Stimulated activated CD4-positive, alpha-beta T cell treated with anti-CD3 and anti-CD28 coated beads, Interleukin-1b, Interleukin-23, amount 100 ng/mL, for 4 hours (primary cell): ENCODE measurements around the gene CCDC57.
A peak's percentile ranks its signal among the peaks of the same experiment; 100 is the strongest.

ENCODE experiments used
- DNase-seq, 2 donors: peaks; one replicate each; pipeline ENCODE4 v3.0.0-alpha.2; 2020; ENCODE audit warnings: low read depth in 2 of 2

The CCDC57 gene

DNA sequence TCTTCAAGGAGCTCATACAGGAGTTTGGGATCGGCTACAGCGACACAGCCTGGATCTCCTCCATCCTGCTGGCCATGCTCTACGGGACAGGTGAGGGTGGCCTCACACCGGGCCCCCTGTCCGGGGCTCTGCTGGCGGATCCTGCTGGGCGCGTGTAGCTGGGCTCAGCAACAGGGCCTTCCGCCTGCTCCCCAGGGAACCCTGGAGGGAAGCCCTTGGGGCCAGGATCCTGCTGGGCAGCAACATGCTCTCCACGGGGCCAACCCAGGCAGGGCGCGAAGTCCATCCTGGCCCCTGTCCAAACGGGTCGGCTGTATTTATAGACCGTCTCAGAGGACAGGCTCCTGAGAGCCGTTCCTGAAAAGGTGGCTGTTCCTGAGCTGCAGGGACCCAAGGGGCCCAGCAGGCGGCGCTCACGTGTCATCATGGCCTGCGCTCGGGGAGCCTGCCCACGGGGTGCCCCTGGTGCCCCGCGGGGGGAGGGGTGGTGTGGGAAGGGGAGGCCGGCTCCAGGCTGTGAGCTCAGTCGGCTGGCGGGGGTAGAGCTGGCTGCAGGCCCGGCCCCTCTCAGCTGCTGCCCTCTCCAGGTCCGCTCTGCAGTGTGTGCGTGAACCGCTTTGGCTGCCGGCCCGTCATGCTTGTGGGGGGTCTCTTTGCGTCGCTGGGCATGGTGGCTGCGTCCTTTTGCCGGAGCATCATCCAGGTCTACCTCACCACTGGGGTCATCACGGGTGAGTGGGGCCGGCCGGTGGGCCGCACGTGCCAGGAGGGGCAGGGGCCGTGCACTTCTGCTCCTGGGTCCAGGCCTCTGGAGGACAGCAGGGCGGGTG is 23.7 kb upstream of the CCDC57 start:
- DNase-seq = peak; percentile 66 to 70

DNA sequence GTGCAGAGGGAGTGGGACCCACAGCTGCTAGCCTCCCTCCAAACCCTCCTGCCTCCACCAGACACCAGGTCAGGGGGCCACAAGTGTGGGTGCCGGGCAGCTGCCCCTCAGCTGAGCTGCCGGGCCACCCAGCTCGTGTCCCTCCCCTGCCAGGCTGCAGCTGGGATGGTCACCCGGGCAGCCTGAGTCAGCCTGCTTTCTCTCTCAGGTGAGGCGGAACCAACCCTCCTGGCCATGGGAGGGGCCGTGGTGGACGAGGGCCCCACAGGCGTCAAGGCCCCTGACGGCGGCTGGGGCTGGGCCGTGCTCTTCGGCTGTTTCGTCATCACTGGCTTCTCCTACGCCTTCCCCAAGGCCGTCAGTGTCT is 23.1 kb upstream of the CCDC57 start:
- no peak for DNase-seq

DNA sequence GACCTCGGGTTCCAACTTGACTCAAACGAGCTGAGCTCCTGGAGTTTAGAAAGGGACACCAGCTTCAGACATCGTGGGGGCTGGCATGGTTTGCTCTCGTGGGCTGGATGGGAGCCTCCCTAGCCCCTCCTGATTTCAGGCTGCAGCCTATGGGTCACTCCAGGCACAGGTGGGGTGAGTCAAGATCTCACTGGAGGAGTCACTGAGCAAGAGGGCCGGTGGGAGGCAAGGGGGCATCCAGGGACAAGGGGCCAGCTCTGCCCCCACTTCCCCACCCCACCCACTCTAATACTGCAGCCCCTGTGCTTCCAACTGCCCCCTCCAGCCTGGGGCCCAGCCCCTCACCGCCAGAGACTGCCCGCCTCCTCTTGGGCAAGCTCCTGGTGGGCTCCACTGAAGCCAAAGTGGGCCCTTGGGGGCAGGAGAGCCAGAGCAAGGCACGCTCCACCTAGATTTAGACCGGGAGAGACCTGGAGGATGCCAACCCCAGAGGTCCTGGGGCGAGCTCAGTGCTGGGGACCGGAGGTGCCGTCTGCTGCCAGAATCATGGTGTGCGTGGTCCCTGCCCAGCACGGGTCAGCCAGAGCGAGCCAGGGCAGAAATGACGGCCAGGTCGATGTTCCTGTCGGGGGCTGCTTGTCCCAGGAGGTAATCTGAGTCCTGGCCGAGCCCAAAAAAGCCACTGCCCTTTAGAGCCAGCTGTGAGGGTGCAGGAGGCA is 22.6 kb upstream of the CCDC57 start:
- DNase-seq = no peak

DNA sequence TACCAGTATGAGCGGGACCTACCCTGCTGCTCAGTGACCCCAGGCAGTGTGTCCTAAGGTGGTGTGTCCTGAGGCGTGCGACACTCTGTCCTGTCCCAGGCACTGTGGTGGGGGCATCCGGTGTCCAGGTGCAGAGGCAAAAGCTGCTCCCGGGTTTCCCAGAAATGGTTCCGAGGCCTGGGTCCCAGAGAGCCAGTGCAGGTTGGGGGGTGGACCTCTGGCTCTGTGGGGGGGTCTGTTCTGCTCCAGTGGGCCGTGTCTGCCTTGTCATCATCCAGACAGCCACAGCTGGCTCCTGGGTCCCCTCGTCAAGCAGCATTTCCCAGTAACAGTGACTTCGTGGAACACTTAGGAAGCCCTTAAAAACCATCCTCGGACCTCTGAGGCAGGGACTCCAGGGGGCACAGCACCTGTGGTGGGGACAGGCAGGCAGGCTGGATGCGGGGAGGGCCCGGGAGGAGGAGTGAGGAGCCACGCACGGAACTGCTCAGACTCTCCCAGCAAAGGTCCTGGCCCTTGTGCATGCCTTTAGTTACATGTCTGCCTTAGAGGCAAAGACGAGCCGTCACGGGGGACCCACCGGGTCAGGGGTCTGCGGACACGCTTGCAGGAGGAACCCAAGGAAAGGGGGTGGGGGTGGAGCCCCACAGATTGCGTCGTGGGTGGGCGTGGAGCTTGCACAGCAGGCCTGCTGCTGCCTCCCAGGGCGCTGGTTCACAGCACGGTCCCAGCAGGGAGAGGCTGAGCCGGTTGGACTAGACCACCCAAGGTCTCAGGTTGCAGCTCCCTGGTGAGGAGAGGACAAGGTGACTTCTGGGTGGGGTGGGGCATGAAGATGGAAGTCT is 21.8 kb upstream of the CCDC57 start:
- no peak for DNase-seq

DNA sequence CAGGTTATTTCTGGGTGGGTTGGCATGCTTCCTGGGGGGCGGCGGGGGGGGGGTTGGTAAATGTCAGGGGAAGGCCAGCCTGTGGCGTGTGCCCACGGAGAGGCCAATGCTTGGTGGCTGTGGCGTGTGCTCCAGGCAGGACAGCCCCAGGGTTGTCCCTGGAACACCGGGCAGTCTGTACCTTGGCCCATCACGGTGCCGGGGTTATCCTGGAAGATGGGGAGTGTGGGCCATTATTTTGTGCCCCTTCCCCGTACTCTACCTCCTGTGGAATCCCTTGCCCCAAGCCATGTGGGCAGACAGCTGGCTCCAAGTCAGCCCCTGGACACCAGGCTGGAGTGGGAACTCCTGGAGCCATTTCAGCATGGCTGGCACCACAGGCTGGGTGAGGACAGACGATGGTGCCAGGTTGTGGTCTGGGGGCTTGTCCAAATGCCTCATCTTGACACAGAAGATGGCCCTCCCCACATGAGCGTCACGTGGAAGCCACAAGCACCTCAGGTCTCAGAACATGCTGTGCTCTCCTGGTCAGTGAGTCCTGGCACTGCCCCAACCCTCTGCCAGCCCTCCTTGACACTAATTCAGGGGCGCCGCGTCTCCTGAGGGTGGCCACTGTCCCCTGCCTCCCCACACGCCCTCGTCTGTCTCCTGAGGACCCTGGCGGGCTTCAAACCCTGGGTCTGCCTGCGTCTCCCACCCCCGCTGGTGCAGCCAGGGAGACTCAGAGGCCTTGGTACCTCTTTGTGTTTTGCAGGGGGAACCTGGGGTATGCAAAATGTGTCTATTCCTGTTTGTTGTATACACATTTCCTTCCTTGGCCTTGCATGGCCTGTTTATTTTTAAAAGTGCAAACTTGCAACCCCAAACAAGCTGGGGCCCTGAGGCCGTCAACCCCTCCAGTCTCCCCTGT is 20.5 kb upstream of the CCDC57 start:
- DNase-seq = no peak

DNA sequence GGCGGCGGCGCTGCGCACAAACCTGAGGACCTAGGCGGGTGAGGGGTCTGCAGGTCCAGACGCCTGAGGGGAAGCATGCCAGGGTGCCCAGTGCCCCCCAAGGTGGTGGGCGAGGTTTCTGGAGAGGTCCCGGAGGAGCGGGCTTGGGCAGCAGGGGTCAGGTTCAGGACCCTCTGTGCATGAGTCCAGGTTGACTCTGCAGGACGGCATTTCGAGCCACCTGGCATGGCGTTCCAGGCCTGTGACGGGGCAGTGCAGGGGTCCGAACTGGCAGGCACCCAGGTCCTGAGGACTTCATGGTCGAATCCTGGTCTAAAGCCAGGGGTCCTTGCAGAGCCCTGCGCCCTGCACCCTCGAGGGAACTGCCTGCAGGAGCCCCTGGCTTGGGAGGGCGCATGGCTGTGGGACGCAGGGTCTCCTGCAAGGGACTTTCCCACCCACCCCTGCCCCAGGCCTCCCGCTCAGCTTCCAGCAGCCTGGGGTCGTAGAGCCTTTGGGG is 19.7 kb upstream of the CCDC57 start:
- no peak for DNase-seq

DNA sequence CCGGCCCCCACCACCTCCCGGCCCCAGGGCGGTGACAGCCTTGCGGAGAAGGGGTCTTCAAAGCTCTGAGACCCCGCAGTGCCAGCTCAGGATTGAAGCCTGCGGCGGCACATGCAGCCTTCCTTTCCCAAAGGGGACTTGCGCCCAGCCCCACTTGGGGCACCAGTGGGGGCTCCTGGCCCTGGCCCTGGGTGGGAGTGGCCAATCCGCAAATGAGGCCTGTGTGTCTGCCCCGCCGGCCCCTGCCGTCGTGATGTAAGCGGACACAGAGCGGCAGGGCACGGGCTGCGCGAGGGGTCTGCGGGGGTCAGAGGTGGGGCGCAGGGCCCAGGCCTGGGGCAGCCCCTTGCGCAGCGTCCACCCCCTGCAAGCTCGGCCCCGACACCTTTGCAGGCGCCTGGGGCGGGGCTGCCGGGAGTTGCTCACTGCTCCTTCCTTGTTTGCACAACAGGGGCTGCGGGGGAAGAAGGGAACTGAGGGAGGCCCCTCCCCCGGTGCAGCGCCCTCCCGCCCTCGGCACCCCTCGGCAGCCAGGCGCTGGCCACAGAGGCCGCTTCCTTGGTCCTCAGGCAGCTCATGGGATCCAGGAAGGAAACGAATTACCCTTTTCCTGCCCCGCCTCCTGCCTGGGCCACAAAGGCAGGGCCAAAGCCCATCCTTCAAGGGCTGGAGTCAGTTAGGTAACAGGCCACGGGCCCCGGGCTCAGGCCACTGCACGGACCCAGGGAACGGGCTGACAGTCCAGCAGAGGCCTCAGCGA is 19.1 kb upstream of the CCDC57 start:
- no peak for DNase-seq

DNA sequence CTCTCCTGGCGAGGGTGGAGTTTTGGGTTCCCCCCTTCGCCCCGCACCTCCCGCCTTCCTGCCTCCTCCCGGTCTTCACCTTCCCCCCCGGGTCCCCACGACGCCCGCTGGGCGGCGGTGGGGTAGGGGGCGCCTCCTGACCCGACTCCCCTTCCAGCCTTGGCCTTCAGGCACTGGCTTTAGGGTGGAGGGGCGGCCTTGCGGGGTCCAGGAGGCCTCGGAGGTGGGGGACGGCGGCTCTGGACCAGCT is 18.6 kb upstream of the CCDC57 start:
- DNase-seq = no peak

DNA sequence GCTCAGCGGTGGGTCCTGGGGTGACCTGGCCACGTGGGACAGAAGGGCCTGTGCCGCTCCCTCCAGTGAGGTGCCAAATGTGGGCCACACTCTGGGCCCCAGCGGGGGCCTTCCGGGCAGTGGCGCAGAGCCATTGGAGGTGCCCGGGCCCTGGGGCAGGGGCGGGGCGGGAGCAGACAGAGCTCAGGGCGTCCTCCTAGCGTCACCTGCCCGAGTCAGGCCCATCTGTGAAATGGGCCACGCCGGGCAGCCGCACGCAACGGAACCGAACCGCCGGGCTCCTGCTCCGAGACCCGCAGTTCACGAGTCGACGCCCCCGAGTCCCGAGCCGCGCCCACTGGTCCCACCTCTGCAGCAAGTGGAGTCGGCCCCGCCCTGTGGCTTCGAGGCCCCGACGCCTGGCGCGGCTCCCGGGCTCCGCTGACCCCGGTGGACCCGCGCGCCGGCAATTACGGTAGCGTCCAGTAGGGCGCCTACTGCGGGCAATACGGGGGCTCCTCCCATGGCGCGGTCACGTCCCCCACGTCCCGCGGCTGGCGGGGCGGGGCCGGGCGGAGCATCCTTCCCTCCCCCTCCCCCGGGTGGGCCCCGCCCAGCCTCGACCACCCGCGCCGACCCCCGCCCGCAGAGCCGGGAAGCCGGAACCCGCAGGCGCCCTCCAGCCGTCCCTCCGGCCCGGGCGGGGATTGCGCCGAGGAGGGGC is 18.1 kb upstream of the CCDC57 start:
- no peak for DNase-seq

DNA sequence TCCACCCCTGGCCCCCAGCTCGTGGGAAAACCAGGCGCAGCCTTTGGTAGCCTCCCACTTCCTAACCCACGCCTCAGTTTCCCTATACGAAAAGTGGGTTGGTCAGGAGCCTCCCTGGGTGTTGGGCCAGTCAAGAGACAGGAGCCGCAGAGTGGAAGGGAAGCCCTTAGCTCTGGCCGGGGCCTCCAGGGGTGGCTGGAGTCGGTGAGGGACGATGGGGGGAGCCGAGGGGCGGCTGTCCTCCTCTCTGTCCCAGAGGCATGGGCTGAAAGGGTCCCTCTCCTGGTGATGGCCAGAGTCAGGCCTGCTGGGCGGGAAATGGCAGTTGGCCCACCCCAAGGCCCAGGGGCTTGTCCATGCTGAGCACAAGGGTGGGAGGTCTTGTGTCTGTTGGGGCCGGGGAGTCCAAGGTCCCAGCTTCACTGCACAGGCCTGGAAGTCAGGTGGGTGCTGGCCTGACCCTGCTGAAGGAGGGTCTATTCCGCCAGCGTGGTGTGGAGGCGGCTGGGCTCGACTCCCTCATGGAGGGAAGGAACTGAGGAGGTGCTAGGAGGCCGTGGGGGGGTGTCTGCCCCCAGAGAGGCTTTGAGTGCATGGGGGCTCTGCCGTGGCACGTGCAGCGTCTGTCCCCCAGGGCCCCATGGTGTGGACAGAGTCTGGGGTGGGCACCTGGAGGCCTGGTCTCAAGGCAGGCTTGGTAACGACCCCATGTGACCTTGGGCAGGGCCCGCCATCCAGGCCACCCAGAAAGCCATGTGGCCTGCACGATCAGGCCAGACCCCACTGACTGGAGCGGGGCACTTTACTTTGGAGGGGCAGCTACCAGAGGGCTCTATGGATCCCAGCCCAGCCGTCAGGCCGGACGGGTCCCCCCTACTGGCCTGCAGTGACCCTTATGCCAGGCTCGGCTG is 17.3 kb upstream of the CCDC57 start:
- no peak for DNase-seq

DNA sequence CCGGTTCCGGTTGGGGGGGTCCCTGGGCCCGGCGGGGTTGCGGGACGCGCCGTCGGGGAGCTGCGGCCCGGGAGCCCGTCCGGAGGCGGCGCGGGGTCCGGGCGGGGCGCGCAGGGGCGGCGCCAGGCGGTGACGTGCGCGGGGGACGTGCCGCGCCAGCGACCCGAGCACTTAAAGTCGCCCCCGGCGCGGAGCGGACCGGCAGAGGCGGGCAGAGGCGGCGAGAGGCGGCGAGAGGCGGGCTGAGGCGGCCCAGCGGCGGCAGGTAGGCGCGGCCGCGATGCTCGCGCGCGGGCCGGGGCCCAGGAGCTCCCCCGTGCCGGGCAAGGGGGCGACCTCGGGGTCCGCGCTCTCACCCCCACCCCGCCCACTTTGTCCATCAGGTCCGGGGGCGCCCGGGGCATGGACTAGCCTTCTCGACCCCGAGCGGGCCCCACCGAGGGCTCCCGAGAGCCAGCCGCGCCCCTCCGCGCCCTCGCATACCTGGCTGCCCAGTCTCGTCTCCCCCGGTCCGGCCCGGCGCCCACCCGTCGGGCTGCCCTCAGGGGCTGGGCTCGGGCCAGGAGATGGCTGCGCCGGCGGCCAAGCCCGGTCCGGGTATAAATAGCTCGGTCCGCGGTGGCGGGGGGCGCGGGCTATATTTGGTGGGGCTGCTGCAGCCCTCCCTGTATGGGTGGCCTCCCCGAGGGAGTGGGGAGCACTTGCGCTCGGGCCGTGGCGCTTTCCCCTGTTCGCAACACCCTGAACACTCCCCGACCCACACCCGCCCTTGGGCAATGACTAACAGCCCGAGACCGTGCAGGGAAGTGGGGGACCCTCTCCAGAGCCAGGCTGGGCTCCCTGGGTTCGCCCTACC is 16.4 kb upstream of the CCDC57 start, which contains the start of gene SLC16A3:
Gene SLC16A3 (plus strand): TSS at position 201 of the 856 bp plus-strand sequence. CDS start 6,967 bp downstream, outside the sequence.
- DNase-seq = peak; percentile 52 to 63

DNA sequence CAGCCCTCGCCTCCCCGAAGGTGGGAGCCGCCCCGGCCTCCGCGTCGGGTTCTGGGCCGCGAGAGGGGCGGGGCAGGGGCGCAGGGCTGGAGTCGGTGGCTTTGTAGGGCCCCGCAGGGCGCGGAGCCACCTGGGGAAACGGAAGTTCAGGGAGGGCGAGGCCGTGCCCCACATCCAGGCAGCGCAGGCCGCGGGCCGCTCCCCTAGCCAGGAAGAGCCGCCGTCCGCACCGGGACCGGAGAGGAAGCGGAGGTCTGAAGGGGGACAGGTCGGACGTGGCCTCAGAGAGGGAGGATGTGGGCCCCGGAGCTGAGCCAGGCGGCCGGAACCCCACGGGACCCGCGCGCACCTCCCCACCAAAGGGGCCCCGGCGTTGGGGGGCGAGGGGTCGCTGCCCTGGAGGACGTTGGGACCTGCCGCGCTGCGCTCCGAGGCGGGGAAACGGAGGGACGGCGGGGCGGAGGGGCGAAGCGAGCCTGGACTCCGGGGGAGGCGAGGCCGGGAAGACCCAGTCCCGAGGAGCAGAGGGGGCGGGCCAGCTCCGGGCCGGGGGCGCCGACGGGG is 15.7 kb upstream of the CCDC57 start:
- peak in 1 of 2 donors; percentile 48 for DNase-seq

DNA sequence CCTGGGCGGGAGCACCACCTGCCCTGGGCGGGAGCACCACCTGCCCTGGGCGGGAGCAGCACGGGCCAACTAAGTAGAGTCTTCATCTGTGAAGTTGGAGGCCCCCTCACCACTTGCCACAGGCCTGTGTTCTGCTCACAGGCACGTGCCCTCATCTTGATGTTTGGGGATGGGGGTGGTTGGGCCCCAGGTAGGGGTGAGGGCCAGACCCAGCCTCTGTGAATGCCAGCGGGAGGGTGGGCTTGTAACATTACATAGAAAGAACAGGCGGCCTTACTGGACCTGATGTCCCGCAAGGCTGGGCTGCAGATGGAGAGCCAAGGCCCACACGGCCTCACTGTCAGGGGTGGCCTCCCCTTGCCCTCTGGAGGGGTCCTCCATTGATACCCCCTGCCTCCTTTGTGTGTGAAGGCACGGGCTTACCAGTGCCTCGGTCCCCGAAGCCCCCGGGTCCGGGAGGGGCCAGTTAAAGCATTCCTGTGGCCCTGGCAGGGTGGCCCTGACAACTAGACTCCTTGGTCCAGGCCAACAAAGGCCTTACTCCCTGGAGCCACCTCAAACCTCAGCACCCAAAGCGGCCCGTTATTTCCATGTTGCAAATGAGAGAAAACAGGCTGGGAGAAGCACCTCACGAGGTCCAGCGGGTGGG is 15.1 kb upstream of the CCDC57 start:
- no peak for DNase-seq

DNA sequence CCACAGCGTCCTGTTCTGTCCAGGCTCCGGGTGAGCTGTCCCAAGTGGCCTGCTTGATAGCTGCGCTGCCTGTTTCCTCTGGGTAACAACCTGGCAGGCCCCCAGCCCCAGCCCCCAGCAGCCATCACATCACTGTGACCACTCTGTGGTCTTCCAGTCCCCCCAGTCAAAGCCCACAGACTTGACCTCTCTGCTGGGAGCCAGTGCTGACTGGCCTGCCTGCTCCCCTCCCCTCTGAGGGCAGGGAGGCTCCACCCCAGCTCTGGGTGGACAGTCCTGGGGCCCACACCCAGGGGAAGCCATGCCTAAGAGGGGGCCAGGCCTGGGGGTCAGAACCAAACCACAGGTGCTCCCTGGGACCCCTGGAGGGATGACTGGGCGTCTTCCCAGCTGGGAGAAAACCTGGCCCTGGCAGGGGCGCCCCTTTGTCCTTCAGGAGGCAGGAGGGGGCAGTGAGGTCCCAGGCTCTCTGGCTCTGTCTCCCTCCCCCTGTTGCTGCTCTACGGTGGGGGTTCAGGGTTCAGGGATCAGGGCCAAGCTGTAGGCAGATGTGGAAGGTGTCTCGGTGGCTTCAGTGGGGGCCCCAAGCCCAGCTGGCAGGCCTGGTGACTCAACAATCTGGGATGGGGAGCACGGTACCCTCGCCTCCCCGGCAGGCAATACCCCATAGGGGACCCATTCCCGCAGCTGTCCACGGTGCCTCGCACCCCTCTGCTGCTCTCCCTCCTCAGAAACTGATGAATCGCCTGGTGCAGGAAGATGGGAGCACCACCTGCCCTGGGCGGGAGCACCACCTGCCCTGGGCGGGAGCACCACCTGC is 14.4 kb upstream of the CCDC57 start:
- DNase-seq = no peak

DNA sequence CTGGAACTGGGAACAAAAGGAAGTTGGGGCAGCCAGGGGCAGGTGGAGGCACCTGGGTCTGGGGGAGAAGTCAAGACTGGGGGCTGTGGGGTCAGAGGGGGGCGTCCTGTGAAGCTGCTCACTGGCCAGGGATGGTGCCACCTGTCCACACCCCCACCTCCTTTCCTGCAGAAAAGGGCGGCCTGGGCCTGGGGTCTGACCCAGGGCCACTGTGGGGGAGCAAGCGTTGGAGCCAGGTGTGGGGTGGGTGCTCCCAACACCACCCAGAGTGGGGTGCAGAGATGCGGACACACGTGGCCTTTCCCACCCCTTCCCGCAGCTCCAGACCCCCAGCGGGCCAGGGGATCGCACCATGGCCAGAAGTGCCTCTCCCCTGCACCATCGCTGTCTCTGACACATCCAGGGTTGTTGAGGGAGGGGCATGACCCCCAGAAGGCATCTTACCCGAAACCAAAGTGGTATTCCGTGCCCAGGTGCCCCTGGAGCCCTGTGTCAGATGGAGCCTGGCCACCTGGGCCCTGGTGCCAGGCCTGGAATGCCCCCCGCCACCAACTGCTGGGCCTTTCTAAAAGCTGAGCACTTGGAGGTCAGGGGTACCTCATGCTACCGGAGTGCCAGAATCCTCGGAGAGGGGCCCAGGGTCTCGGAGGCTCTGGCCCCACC is 13.6 kb upstream of the CCDC57 start:
- no peak for DNase-seq
